ENCODE results near the gene POLR3K.

POLR3K gene

GRCh38 chr16:72561-73548, 19.4 kb upstream of the POLR3K start, which contains the start of gene RHBDF1 (continued):
- 0 out of 2 replicates have a peak, but pooled peaks have one; percentile 17 for TF ChIP-seq ZBTB17 (tag by site-specific recombination; IDR thresholded peaks at IDR 0.05)
- TF ChIP-seq ZNF239 (tag by site-specific recombination; IDR thresholded peaks at IDR 0.05) = 0 out of 2 replicates have a peak, but pooled peaks have one; percentile 42
- no peak for TF ChIP-seq ZNF146 (tag by site-specific recombination; IDR thresholded peaks at IDR 0.05)
- no peak for TF ChIP-seq TRIM28 (IDR thresholded peaks at IDR 0.05; ENCODE audit: borderline replicate concordance, low read length)
- peak; percentile 44; the same call in 1 of the 2 replicates for TF ChIP-seq EGR2 (tag by site-specific recombination; IDR thresholded peaks at IDR 0.05; ENCODE audit: low read depth)
- TF ChIP-seq GFI1B (tag by site-specific recombination; IDR thresholded peaks at IDR 0.05) = peak; percentile 34; the same call in 1 of the 2 replicates
- TF ChIP-seq KLF8 (tag by site-specific recombination; IDR thresholded peaks at IDR 0.05) = peak; percentile 50; the same call in 1 of the 2 replicates
- TF ChIP-seq ZBTB48 (tag by site-specific recombination; IDR thresholded peaks at IDR 0.05) = peak; percentile 25; the same call in 1 of the 2 replicates
- TF ChIP-seq, protein P1, sequence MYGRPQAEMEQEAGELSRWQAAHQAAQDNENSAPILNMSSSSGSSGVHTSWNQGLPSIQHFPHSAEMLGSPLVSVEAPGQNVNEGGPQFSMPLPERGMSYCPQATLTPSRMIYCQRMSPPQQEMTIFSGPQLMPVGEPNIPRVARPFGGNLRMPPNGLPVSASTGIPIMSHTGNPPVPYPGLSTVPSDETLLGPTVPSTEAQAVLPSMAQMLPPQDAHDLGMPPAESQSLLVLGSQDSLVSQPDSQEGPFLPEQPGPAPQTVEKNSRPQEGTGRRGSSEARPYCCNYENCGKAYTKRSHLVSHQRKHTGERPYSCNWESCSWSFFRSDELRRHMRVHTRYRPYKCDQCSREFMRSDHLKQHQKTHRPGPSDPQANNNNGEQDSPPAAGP (tag by site-specific recombination; IDR thresholded peaks at IDR 0.05) = peak; percentile 84
- 0 out of 2 replicates have a peak, but pooled peaks have one; percentile 39 for TF ChIP-seq ZNF2 (tag by site-specific recombination; IDR thresholded peaks at IDR 0.05)
- 0 out of 2 replicates have a peak, but pooled peaks have one; percentile 10 for TF ChIP-seq GLIS2 (tag by site-specific recombination; IDR thresholded peaks at IDR 0.05)
- TF ChIP-seq ZNF791 (tag by site-specific recombination; IDR thresholded peaks at IDR 0.05) = no peak
- TF ChIP-seq ZNF175 (tag by site-specific recombination; IDR thresholded peaks at IDR 0.05) = no peak
- peak; percentile 39; the same call in 1 of the 2 replicates for TF ChIP-seq ZNF677 (tag by site-specific recombination; IDR thresholded peaks at IDR 0.05)
- peak; percentile 45; the same call in 1 of the 2 replicates for TF ChIP-seq ZXDB (tag by site-specific recombination; IDR thresholded peaks at IDR 0.05)
- peak; percentile 60 for TF ChIP-seq IKZF3 (tag by site-specific recombination; IDR thresholded peaks at IDR 0.05)
- TF ChIP-seq ZNF561 (tag by site-specific recombination; IDR thresholded peaks at IDR 0.05; ENCODE audit: borderline replicate concordance) = no peak
- no peak for TF ChIP-seq ZNF18 (tag by site-specific recombination; IDR thresholded peaks at IDR 0.05)
- TF ChIP-seq KLF1 (tag by site-specific recombination; IDR thresholded peaks at IDR 0.05) = peak; percentile 85
- no peak for TF ChIP-seq ZNF266 (tag by site-specific recombination; IDR thresholded peaks at IDR 0.05; ENCODE audit: low read depth)
- peak; percentile 72 for TF ChIP-seq ZBTB8A (tag by site-specific recombination; IDR thresholded peaks at IDR 0.05)
- no peak for TF ChIP-seq ZNF433 (tag by site-specific recombination; IDR thresholded peaks at IDR 0.05; ENCODE audit: low read depth)
- peak; percentile 54; the same call in 1 of the 2 replicates for TF ChIP-seq GLIS1 (tag by site-specific recombination; IDR thresholded peaks at IDR 0.05)
- TF ChIP-seq ZNF10 (tag by site-specific recombination; IDR thresholded peaks at IDR 0.05) = 0 out of 2 replicates have a peak, but pooled peaks have one; percentile 43
- TF ChIP-seq, protein P2, sequence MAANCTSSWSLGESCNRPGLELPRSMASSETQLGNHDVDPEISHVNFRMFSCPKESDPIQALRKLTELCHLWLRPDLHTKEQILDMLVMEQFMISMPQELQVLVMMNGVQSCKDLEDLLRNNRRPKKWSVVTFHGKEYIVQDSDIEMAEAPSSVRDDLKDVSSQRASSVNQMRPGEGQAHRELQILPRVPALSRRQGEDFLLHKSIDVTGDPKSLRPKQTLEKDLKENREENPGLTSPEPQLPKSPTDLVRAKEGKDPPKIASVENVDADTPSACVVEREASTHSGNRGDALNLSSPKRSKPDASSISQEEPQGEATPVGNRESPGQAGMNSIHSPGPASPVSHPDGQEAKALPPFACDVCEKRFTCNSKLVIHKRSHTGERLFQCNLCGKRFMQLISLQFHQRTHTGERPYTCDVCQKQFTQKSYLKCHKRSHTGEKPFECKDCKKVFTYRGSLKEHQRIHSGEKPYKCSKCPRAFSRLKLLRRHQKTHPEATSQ (tag by site-specific recombination; IDR thresholded peaks at IDR 0.05) = 0 out of 2 replicates have a peak, but pooled peaks have one; percentile 35
- TF ChIP-seq ZNF501 (tag by site-specific recombination; IDR thresholded peaks at IDR 0.05) = 0 out of 2 replicates have a peak, but pooled peaks have one; percentile 34
- TF ChIP-seq ZSCAN4 (tag by site-specific recombination; IDR thresholded peaks at IDR 0.05) = 0 out of 2 replicates have a peak, but pooled peaks have one; percentile 33
- TF ChIP-seq, protein P3, sequence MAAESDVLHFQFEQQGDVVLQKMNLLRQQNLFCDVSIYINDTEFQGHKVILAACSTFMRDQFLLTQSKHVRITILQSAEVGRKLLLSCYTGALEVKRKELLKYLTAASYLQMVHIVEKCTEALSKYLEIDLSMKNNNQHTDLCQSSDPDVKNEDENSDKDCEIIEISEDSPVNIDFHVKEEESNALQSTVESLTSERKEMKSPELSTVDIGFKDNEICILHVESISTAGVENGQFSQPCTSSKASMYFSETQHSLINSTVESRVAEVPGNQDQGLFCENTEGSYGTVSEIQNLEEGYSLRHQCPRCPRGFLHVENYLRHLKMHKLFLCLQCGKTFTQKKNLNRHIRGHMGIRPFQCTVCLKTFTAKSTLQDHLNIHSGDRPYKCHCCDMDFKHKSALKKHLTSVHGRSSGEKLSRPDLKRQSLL (tag by site-specific recombination; IDR thresholded peaks at IDR 0.05) = peak; percentile 74; the same call in 1 of the 2 replicates
- TF ChIP-seq ZNF214 (tag by site-specific recombination; IDR thresholded peaks at IDR 0.05; ENCODE audit: borderline replicate concordance) = no peak
- 0 out of 2 replicates have a peak, but pooled peaks have one; percentile 44 for TF ChIP-seq GLI4 (tag by site-specific recombination; IDR thresholded peaks at IDR 0.05)
- TF ChIP-seq MYNN (tag by site-specific recombination; IDR thresholded peaks at IDR 0.05; ENCODE audit: borderline replicate concordance) = no peak
- no peak for TF ChIP-seq TCF7L2 (IDR thresholded peaks at IDR 0.05; ENCODE audit: borderline replicate concordance, low read depth, low read length)
- TF ChIP-seq SALL2 (tag by site-specific recombination; IDR thresholded peaks at IDR 0.05; ENCODE audit: borderline replicate concordance) = no peak

Measured in HEK293 (cell line).